A549 (cell line): ENCODE measurements around the gene HNF4A. TPM values are rescaled to one million over a fixed set of nuclear protein-coding genes. Genes with fewer than 3 reads are reported as not detected.

Experiments
- ATAC-seq, 2 experiments: fragments of 200-7000 bp in 1 of 2; fragments of >200 bp in 1 of 2; cut with Nextera tagmentation in 1 of 2; cut with Tn5 transposase in 1 of 2; 3 replicates each; pipeline versions ENCODE4 v1.8.0 to v1.9.1; 2018 to 2020; ENCODE audit warnings: mild to moderate bottlenecking in 1 of 2, moderate library complexity in 1 of 2
- CTCF ChIA-PET: fragments of 300-600 bp; sonication (Branson Sonifier 250); formaldehyde crosslinking; extraction: SDS; loops from one replicate; lab custom pipeline; 2021; ENCODE audit warnings: antibody characterized with exemption, inconsistent platforms; lab: Yijun Ruan, JAX
- POLR2A ChIA-PET: fragments of 350-600 bp; formaldehyde crosslinking; extraction: SDS; loops from one replicate; lab custom pipeline; 2021; ENCODE audit warnings: antibody characterized with exemption, inconsistent platforms; lab: Yijun Ruan, JAX
- DNase-seq, 2 experiments: peaks; one replicate each; pipeline versions ENCODE4 v3.0.0 to v3.0.0-alpha.2; 2011 to 2016; ENCODE audit warnings: low read depth in 1 of 2, low spot score in 1 of 2
- FAIRE-seq: peaks from 2 replicates; lab custom pipeline; 2011; peaks lifted over from hg19 to GRCh38; lab: Jason Lieb, UNC
- H3K27ac ChIP-seq, 2 experiments: fragments of >200 bp; sonication (Bioruptor Twin); formaldehyde crosslinking; 3 replicates each; pipeline ENCODE4 v1.5.1; 2016 to 2017
- H3K4me1 ChIP-seq: fragments of >200 bp; sonication (Bioruptor Twin); formaldehyde crosslinking; 3 replicates; pipeline ENCODE4 v1.6.1; 2016
- H3K4me2 ChIP-seq: fragments of >200 bp; sonication (Bioruptor Twin); formaldehyde crosslinking; 3 replicates; pipeline ENCODE4 v1.6.1; 2016
- H3K4me3 ChIP-seq: fragments of >200 bp; sonication (Bioruptor Twin); formaldehyde crosslinking; 3 replicates; pipeline ENCODE4 v1.5.1; 2016
- H3K9me3 ChIP-seq: fragments of >200 bp; sonication (Bioruptor Twin); formaldehyde crosslinking; 3 replicates; pipeline ENCODE4 v1.6.1; 2016
- POLR2A ChIP-seq: IDR thresholded peaks from 2 replicates; pipeline ENCODE4 v1.6.1; 2012; ENCODE audit warnings: mild to moderate bottlenecking, low read length
- WGBS: methylation state at CpG from one replicate; pipeline ENCODE4 v1.1.6; 2017; ENCODE audit errors: missing lambda C conversion rate; 5-methylcytosine and 5-hydroxymethylcytosine counted together
- polyA plus RNA-seq, 4 experiments: library from polyadenylated mRNA; depleted of rRNA in 3 of 4; stranded (reverse); fragments of >200 nt; fragmentation: RNase III in 1 of 4; extraction: RNeasy Plus Mini Kit Qiagen cat#74134 plus additional on column Dnase treatment in 1 of 4; gene quantifications; 2 replicates in 3 of 4; 3 replicates in 1 of 4; pipeline ENCODE4 v1.2.3, GENCODE V29; 2011 to 2017
- small RNA-seq, 6 experiments: library from RNA; depleted of rRNA; stranded (forward); fragments of <200 nt; gene quantifications; one replicate each; pipeline ENCODE3, GENCODE V24; 2012

The HNF4A gene
- polyA plus RNA-seq, 2 of the 4 experiments (the other 2 are of a cell fraction), result 20.0 to 26.2 TPM

- no peak overlapping the region for H3K4me2 ChIP-seq
- no peak for FAIRE-seq
- ChIA-PET CTCF (interaction anchor here (1.7 to 2.3 kb wide), 2 partner anchors 125 to 127 kb away, joined by 7 to 8 read pairs; no protein-coding TSS in a partner anchor), POLR2A (no interaction called here)
- no peak overlapping the region for H3K4me3 ChIP-seq
- no peak for DNase-seq
- 91% methylated on average over 5 of the region's 5 CpGs for WGBS
- H3K27ac ChIP-seq, result no peak overlapping the region
- no peaks in the 10 kb centered on the region for H3K4me1 ChIP-seq
- H3K9me3 ChIP-seq, result no peaks in the 10 kb centered on the region
- no peak for TF ChIP-seq POLR2A
- no peak for ATAC-seq
Measured at GRCh38 chr20:44483112-44483511, 127.6 kb downstream of the HNF4A start.

Small RNA genes within 50 kb of the gene (small RNA-seq; reads per million reads assigned to genes)
- 0 to 0.52 (median 0) reads per million in 6 experiments for gene MIR3646
- gene RF00019, result 0 reads per million in 6 experiments
- gene RPL37AP1, result 0 to 1.7 (median 0.10) reads per million in 6 experiments

Other genes with a start within 250 kb of the HNF4A start
- gene JPH2, start 168.5 kb upstream of the HNF4A start, polyA plus RNA-seq (2011; rRNA removed), result 0.83 and 1.0 TPM in 2 replicates
- 2.6 to 3.4 TPM (median 3.3 TPM) in 3 replicates for gene JPH2, start 168.5 kb upstream of the HNF4A start, polyA plus RNA-seq (2017; fragmentation: RNase III; extraction: RNeasy Plus Mini Kit Qiagen cat#74134 plus additional on column Dnase treatment)
- 62.6 and 73.0 TPM in 2 replicates for gene OSER1, start 144.9 kb upstream of the HNF4A start, polyA plus RNA-seq (2011; rRNA removed)
- gene OSER1, start 144.9 kb upstream of the HNF4A start, polyA plus RNA-seq (2017; fragmentation: RNase III; extraction: RNeasy Plus Mini Kit Qiagen cat#74134 plus additional on column Dnase treatment), result 46.7 to 50.4 TPM (median 47.5 TPM) in 3 replicates
- gene GDAP1L1, start 108.4 kb upstream of the HNF4A start, polyA plus RNA-seq (2011; rRNA removed), result 0.06 and 0.16 TPM in 2 replicates
- 0.13 TPM in 1 of 3 replicates, not detected in the others for gene GDAP1L1, start 108.4 kb upstream of the HNF4A start, polyA plus RNA-seq (2017; fragmentation: RNase III; extraction: RNeasy Plus Mini Kit Qiagen cat#74134 plus additional on column Dnase treatment)
- 13.1 and 15.2 TPM in 2 replicates for gene FITM2, start 44.5 kb upstream of the HNF4A start, polyA plus RNA-seq (2011; rRNA removed)
- gene FITM2, start 44.5 kb upstream of the HNF4A start, polyA plus RNA-seq (2017; fragmentation: RNase III; extraction: RNeasy Plus Mini Kit Qiagen cat#74134 plus additional on column Dnase treatment), result 12.1 to 16.0 TPM (median 15.4 TPM) in 3 replicates
- gene R3HDML, start 18.7 kb upstream of the HNF4A start, polyA plus RNA-seq (2011; rRNA removed), result 1.2 and 1.3 TPM in 2 replicates
- 0.37 to 1.0 TPM (median 0.96 TPM) in 3 replicates for gene R3HDML, start 18.7 kb upstream of the HNF4A start, polyA plus RNA-seq (2017; fragmentation: RNase III; extraction: RNeasy Plus Mini Kit Qiagen cat#74134 plus additional on column Dnase treatment)
- 9.2 and 11.0 TPM in 2 replicates for gene TTPAL, start 120.2 kb downstream of the HNF4A start, polyA plus RNA-seq (2011; rRNA removed)
- 9.1 to 9.3 TPM (median 9.3 TPM) in 3 replicates for gene TTPAL, start 120.2 kb downstream of the HNF4A start, polyA plus RNA-seq (2017; fragmentation: RNase III; extraction: RNeasy Plus Mini Kit Qiagen cat#74134 plus additional on column Dnase treatment)
- 159 and 173 TPM in 2 replicates for gene SERINC3, start 166.4 kb downstream of the HNF4A start, polyA plus RNA-seq (2011; rRNA removed)
- 57.4 to 65.0 TPM (median 62.9 TPM) in 3 replicates for gene SERINC3, start 166.4 kb downstream of the HNF4A start, polyA plus RNA-seq (2017; fragmentation: RNase III; extraction: RNeasy Plus Mini Kit Qiagen cat#74134 plus additional on column Dnase treatment)
- 27.0 and 31.1 TPM in 2 replicates for gene PKIG, start 226.9 kb downstream of the HNF4A start, polyA plus RNA-seq (2011; rRNA removed)
- gene PKIG, start 226.9 kb downstream of the HNF4A start, polyA plus RNA-seq (2017; fragmentation: RNase III; extraction: RNeasy Plus Mini Kit Qiagen cat#74134 plus additional on column Dnase treatment), result 22.6 to 24.1 TPM (median 24.0 TPM) in 3 replicates